HG03342 (cell line): ENCODE results near the gene PGF.

Experiments
- ATAC-seq: cut with Tn5 transposase; IDR thresholded peaks from one replicate; pipeline ENCODE4 v1.9.1; 2021; ENCODE audit warnings: mild to moderate bottlenecking, moderate library complexity; ENCODE audit not compliant: unreplicated experiment

PGF gene

GRCh38 chr14:74904635-74905503 lies 50.5 kb downstream of the PGF start:
- ATAC-seq: no peak

- ATAC-seq: no peak
These were observed 52.3 kb downstream of the PGF start for GRCh38 chr14:74902941-74903705.

- no peak for ATAC-seq
These were observed 56.7 kb downstream of the PGF start for GRCh38 chr14:74898694-74899093.

GRCh38 chr14:74898083-74898482 lies 57.3 kb downstream of the PGF start:
- no peak for ATAC-seq

- no peak for ATAC-seq
These were observed 57.8 kb downstream of the PGF start for GRCh38 chr14:74897642-74898041.

GRCh38 chr14:74896400-74896799 lies 59.0 kb downstream of the PGF start:
- no peak for ATAC-seq

- ATAC-seq: peak; percentile 64
These were observed 61.7 kb downstream of the PGF start for GRCh38 chr14:74893614-74894091.

- no peak for ATAC-seq
These were observed 62.7 kb downstream of the PGF start for GRCh38 chr14:74892745-74893144.

- ATAC-seq: no peak
These were observed 63.5 kb downstream of the PGF start for GRCh38 chr14:74891870-74892269.
